ENCODE measurements around the gene ANK3.

- TF ChIP-seq EZH2 (IDR thresholded peaks at IDR 0.05; ENCODE audit: insufficient read depth, poor library complexity, severe bottlenecking) (no peak), EZH2phosphoT487 (IDR thresholded peaks at IDR 0.05; ENCODE audit: insufficient read depth, low read depth) (no peak)
Measured at GRCh38 chr10:60044242-60044641, 345.4 kb downstream of the ANK3 start.
